ENCODE data around the gene SMYD5.
"Not testable (repeated sequence)": the region's sequence is repeated elsewhere in the genome, so short reads cannot be mapped to it uniquely, and the experiment has no call there.

Gene SMYD5

DNA sequence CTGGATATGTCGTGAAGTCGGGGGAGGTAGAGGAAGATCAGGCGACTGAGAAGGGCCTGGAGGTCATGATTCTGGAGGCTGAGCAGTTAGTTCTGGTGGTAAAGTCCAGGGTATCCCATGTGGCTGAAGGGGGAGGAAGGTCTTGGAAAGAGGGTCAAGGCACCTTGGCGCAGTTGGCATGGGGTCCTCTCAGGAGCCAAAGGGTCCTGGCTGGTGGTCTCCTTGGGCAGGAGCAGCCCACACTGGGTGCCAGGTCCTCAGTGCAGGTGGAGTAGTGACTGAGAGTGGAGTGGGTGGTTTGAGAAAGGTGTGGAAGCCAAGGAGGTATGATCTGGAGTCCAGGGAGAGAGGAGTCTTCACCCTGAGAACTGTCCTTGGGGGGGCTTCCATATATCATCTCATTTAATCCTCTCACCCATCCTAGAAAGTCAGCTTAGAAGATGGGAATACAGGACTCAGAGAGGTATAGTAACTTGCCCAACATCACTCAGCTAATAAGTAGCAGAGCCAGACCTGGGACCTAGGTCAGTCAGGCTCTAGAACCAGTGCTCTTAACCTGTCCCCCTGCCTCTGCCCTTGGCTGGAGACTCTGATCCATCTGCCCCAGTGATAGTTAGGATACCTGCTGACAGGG lies 45.8 kb downstream of the SMYD5 start:
- DNase-seq (ENCODE audit: low read depth): no peak
- H3K4me3 ChIP-seq (replicated peaks; ENCODE audit: low read depth, low read length): no peak overlapping the region
- TF ChIP-seq CTCF (IDR thresholded peaks at IDR 0.05; ENCODE audit: low read length, missing control alignments): no peak

DNA sequence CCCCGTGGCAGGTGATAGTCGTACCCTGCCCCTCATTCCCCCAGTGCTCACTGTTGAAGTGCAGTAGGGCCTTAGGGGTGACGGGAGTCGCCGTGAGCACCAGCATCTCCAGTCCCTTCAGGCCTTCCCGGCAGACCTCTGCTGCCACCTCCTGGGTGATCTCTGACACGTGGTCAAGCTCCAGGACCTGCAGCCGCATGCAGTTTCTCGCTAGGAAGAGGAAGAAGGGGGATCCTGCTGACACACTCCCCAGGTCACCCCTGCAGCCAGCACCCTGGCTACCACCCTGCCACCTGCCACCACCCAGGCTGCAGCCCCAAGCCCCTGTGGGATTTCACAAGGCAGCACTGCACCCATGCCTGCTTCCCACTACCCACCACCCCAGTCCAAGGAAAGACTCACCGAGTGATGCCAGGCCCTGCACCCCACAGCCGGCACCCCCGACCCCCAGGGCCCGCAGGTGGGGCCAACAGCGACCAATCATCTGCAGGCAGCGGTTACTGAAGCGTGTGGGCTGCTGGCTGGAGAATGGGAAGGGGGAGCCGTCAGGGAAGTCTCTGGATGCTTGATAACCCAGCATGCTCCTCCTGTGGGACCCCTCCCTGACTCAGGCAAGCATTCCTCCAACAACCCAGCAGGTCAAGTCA lies 46.4 kb downstream of the SMYD5 start:
- peak; percentile 71 for DNase-seq (ENCODE audit: low read depth)
- H3K4me3 ChIP-seq (replicated peaks; ENCODE audit: low read depth, low read length): no peak overlapping the region
- peak; percentile 69 for TF ChIP-seq CTCF (IDR thresholded peaks at IDR 0.05; ENCODE audit: low read length, missing control alignments)

GRCh38 chr2:73262108-73262651 lies 48.1 kb downstream of the SMYD5 start:
- no peak for TF ChIP-seq CTCF (IDR thresholded peaks at IDR 0.05; ENCODE audit: low read length, missing control alignments)
- no peak for DNase-seq (ENCODE audit: low read depth)
- H3K4me3 ChIP-seq (replicated peaks; ENCODE audit: low read depth, low read length): no peak overlapping the region

GRCh38 chr2:73262691-73263429 lies 48.8 kb downstream of the SMYD5 start:
- not testable (repeated sequence) for H3K4me3 ChIP-seq (replicated peaks; ENCODE audit: low read depth, low read length); DNase-seq (ENCODE audit: low read depth)

DNA sequence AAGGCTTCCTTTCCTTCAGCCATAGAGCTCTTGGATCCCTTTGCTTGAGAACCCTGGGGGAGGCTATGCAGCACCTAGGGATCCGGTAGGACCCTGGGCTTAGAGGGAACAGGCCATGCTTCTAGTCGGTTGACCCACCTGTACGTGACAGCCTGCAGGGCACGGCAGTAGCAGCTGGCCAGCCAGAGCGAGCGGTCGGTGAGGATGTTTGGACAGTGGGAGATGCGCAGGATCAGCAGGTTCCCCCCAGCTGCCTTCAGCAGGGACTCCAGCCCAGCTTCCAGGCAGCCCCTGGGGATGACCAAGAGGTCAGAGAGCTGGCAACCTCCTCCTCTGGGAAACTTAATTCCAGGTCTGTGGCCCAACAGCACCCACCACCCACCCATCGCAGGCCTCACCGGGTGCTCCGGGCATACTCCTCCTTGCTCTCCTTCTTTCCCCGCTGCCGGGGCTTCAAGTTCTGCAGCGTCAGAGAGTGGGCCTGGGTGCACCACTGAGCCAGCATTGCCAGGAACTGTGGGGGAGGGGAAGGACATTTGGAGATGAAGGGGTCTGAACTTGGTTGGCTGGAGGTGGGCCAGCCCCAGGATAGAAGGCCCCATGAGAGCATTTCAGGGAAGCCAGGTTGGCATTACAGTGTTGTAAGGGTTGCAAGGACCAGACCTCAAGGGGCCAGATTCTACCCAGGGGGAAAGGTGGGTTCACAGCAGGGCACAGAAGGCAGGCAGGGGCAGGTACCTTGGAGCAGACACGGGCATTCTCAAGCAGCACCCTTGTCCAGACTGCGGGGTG lies 49.7 kb downstream of the SMYD5 start:
- DNase-seq (ENCODE audit: low read depth): no peak
- no peak overlapping the region for H3K4me3 ChIP-seq (replicated peaks; ENCODE audit: low read depth, low read length)
- no peak for TF ChIP-seq CTCF (IDR thresholded peaks at IDR 0.05; ENCODE audit: low read length, missing control alignments)

- no peak for TF ChIP-seq CTCF (IDR thresholded peaks at IDR 0.05; ENCODE audit: low read length, missing control alignments)
These were observed 50.2 kb downstream of the SMYD5 start for GRCh38 chr2:73264332-73264606.

DNA sequence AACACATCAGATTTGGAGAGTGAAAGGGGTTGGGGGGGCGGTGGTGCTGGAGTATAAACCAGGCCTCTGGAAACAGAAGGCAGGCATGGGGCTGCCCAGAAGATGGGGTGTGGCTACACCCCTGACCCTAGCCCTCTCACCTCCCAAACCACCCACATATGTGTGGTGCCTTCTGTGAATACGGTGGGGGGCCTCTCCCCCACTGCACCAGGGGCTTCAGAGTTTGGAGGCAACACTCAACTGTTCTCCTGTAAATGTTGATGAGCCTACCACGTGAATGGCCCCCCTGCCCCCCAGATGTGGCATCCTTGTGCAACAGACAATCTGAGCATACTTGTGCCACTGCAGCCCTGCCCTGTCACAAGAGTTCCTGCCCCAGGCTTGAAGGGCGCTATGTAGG lies 50.7 kb downstream of the SMYD5 start:
- no peak overlapping the region for H3K4me3 ChIP-seq (replicated peaks; ENCODE audit: low read depth, low read length)
- no peak for TF ChIP-seq CTCF (IDR thresholded peaks at IDR 0.05; ENCODE audit: low read length, missing control alignments)

More at GRCh38 chr2:73264332-73264606, 50.2 kb downstream of the SMYD5 start:
- no peak for DNase-seq (ENCODE audit: low read depth)
- H3K4me3 ChIP-seq (replicated peaks; ENCODE audit: low read depth, low read length): no peak overlapping the region

More for the DNA sequence above, 50.7 kb downstream of the SMYD5 start:
- DNase-seq (ENCODE audit: low read depth): no peak
